Stimulated activated memory B cell treated with anti-CD40 and anti-IgM and Interleukin-4, amounts not matched to agents 10 μg/mL and 1 μg/mL and 100 μg/mL, for 72 hours (primary cell): Measurements from ENCODE around the gene SIVA1.

ENCODE experiments used
- ATAC-seq: fragments of 150-1000 bp; cut with Tn5 transposase; 2 replicates; pipeline ENCODE4 v1.10.0; 2021
- H3K27ac Mint-ChIP-seq: one replicate; pipeline ENCODE4 v1.8.0; 2022; ENCODE audit warnings: mild to moderate bottlenecking, mixed read lengths
- H3K27me3 Mint-ChIP-seq: one replicate; pipeline ENCODE4 v1.8.0; 2022; ENCODE audit warnings: mixed read lengths
- H3K36me3 Mint-ChIP-seq: one replicate; pipeline ENCODE4 v1.8.0; 2022; ENCODE audit warnings: mixed read lengths
- H3K4me1 Mint-ChIP-seq: one replicate; pipeline ENCODE4 v1.8.0; 2022; ENCODE audit warnings: mixed read lengths
- H3K4me3 Mint-ChIP-seq: one replicate; pipeline ENCODE4 v1.8.0; 2022; ENCODE audit warnings: mild to moderate bottlenecking, moderate library complexity, mixed read lengths
- H3K9me3 Mint-ChIP-seq: one replicate; pipeline ENCODE4 v1.8.0; 2022; ENCODE audit warnings: mixed read lengths

Gene SIVA1

DNA sequence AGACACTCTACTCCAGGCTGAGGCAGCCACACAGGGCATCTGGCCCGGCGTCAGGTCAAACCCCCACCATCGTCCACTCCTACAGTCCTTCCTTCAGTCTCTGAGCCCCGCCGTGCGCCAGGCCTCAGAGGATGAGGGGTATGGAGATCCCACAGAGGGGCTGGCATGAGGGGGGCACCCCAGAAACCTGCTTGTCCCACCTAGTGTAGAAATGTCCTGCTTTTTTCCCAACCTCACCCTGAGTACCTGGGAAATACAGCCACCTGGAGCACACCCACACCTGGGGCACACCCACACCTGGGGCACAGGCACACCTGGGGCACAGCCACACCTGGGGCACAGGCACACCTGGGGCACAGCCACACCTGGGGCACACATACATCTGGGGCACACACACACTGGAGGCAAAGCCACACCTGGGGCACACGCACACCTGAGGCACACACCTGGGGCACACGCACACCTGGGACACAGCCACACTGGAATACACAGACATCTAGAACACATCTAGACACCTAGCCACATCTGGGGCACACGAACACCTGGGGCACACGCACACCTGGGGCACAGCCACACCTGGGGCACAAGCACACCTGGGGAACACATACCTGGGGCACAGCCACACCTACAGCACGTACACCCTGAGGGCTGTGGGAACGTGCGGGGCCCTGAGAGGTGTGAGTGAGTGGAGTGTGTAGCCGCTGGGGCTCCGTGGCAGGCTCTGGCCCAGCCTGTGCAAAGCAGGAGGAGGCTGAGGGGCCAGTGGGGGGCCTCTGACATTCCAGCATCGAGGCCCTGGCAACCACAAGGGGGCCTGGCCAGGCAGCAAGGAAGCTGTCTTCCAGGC lies 24.2 kb downstream of the SIVA1 start:
- Mint-ChIP-seq H3K27ac (no peak overlapping the region), H3K27me3 (no peaks in the 10 kb centered on the region), H3K9me3 (no peaks in the 10 kb centered on the region), H3K4me3 (no peak overlapping the region), H3K4me1 (no peaks in the 10 kb centered on the region), H3K36me3 (peaks cover 33% of the 10 kb centered on the region)
- ATAC-seq: no peak

GRCh38 chr14:104777808-104778249 lies 24.9 kb downstream of the SIVA1 start:
- Mint-ChIP-seq H3K4me1 (no peaks in the 10 kb centered on the region), H3K9me3 (no peaks in the 10 kb centered on the region), H3K36me3 (peaks cover 26% of the 10 kb centered on the region), H3K4me3 (no peak overlapping the region), H3K27me3 (no peaks in the 10 kb centered on the region), H3K27ac (no peak overlapping the region)
- no peak for ATAC-seq

DNA sequence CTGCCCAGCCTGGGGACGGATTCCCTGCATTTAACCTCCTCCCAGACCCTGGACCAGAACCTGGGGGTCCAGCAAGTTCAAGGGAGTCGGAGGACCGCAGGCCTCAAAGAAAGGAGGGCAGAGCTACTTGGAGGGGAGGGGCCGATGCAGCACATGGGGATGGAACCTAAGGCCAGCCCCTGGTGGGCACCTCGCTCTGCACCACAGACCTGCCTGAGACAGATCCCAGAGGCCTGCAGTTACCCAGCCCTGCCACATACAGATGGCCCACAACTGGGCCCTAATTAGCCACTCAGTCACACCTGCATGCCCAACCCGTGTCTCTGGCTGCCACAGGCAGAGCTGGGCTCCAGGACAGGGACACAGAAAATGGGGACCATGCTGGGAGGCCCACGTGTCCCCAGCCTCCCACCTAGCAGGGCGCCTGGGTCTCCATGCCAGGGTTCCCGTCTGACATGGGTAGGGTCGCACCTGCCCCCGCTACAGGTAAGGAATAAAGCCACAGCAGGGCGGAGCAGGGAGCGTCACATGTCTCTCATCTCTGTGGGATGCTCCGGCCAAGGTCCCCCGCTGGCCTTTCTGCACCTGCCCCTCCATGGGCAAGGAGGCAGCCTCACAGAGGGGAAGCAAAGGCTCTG lies 25.9 kb downstream of the SIVA1 start:
- H3K4me1 Mint-ChIP-seq: no peaks in the 10 kb centered on the region
- H3K4me3 Mint-ChIP-seq: no peak overlapping the region
- H3K36me3 Mint-ChIP-seq: peaks cover 20% of the 10 kb centered on the region
- no peak for ATAC-seq
- H3K27ac Mint-ChIP-seq: no peak overlapping the region
- H3K9me3 Mint-ChIP-seq: no peaks in the 10 kb centered on the region
- no peaks in the 10 kb centered on the region for H3K27me3 Mint-ChIP-seq

GRCh38 chr14:104779776-104780512 lies 27.0 kb downstream of the SIVA1 start:
- H3K36me3 Mint-ChIP-seq: peaks cover 11% of the 10 kb centered on the region
- H3K27ac Mint-ChIP-seq: no peak overlapping the region
- H3K9me3 Mint-ChIP-seq: no peaks in the 10 kb centered on the region
- no peaks in the 10 kb centered on the region for H3K27me3 Mint-ChIP-seq
- no peak for ATAC-seq
- no peak overlapping the region for H3K4me3 Mint-ChIP-seq
- no peaks in the 10 kb centered on the region for H3K4me1 Mint-ChIP-seq

- Mint-ChIP-seq H3K27ac (no peak overlapping the region), H3K27me3 (no peaks in the 10 kb centered on the region), H3K4me1 (no peaks in the 10 kb centered on the region), H3K4me3 (no peak overlapping the region), H3K36me3 (peaks cover 9% of the 10 kb centered on the region), H3K9me3 (no peaks in the 10 kb centered on the region)
- no peak for ATAC-seq
Measured at GRCh38 chr14:104780513-104781030, 27.6 kb downstream of the SIVA1 start.

DNA sequence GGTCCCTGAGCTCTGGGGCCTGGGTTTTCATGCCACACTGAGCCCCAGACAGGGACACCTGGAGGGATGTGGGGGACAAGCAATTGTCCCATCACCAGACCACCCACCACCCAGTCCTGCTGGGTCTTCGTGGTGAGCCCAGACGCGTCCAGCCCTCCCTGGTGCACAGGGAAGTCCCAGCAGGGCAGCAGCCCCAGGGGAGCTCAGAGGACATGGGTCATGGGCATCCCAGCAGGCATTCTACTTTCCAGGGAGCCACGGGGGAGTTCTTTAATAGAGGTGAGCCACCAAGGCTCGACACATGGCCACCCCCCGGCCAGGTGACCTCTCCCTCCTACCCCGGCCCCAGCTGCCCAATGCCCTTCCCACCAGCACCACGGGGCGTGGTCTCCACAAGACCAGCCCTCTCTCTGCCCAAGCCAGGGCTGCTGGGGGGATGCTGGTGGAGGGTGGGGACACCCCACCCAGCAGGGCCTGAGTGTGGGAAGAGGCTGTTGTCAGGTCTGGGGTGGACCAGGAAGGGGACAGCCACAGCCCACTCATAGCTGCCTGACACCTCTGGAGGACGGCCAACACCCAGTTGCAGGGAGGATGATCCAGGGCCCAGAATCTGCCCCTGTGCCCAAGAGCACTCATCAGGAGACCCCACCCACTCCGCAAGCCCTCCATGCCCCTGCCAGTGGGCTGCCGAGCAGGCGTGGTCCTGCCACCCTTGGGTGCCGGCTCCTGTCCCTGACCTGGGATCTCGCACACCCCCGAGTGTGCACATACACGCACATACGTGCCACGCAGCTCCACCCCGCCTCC lies 28.5 kb downstream of the SIVA1 start:
- H3K27ac Mint-ChIP-seq: no peak overlapping the region
- H3K4me3 Mint-ChIP-seq: no peak overlapping the region
- ATAC-seq: no peak
- no peaks in the 10 kb centered on the region for H3K27me3 Mint-ChIP-seq
- H3K4me1 Mint-ChIP-seq: peaks cover 4% of the 10 kb centered on the region
- H3K36me3 Mint-ChIP-seq: peaks cover 9% of the 10 kb centered on the region
- no peaks in the 10 kb centered on the region for H3K9me3 Mint-ChIP-seq

GRCh38 chr14:104782086-104782807 lies 29.3 kb downstream of the SIVA1 start:
- Mint-ChIP-seq H3K9me3 (no peaks in the 10 kb centered on the region), H3K4me1 (peaks cover 7% of the 10 kb centered on the region), H3K4me3 (no peak overlapping the region), H3K36me3 (peaks cover under 1% of the 10 kb centered on the region), H3K27me3 (no peaks in the 10 kb centered on the region), H3K27ac (no peak overlapping the region)
- no peak for ATAC-seq

GRCh38 chr14:104782808-104783139 lies 29.8 kb downstream of the SIVA1 start:
- Mint-ChIP-seq H3K9me3 (no peaks in the 10 kb centered on the region), H3K27ac (no peak overlapping the region), H3K27me3 (no peaks in the 10 kb centered on the region), H3K36me3 (no peaks in the 10 kb centered on the region), H3K4me1 (peaks cover 8% of the 10 kb centered on the region), H3K4me3 (no peak overlapping the region)
- no peak for ATAC-seq

GRCh38 chr14:104783484-104784217 lies 30.7 kb downstream of the SIVA1 start:
- H3K9me3 Mint-ChIP-seq: no peaks in the 10 kb centered on the region
- H3K4me1 Mint-ChIP-seq: peaks cover 13% of the 10 kb centered on the region
- H3K27ac Mint-ChIP-seq: peak overlapping the region; percentile 5
- no peaks in the 10 kb centered on the region for H3K27me3 Mint-ChIP-seq
- H3K4me3 Mint-ChIP-seq: no peak overlapping the region
- H3K36me3 Mint-ChIP-seq: no peaks in the 10 kb centered on the region
- no peak for ATAC-seq

GRCh38 chr14:104784218-104784568 lies 31.2 kb downstream of the SIVA1 start:
- H3K27ac Mint-ChIP-seq: no peak overlapping the region
- H3K27me3 Mint-ChIP-seq: no peaks in the 10 kb centered on the region
- H3K4me1 Mint-ChIP-seq: peaks cover 13% of the 10 kb centered on the region
- H3K9me3 Mint-ChIP-seq: no peaks in the 10 kb centered on the region
- no peaks in the 10 kb centered on the region for H3K36me3 Mint-ChIP-seq
- no peak overlapping the region for H3K4me3 Mint-ChIP-seq
- ATAC-seq: no peak

GRCh38 chr14:104784846-104785707 lies 32.1 kb downstream of the SIVA1 start:
- ATAC-seq: no peak
- Mint-ChIP-seq H3K36me3 (no peaks in the 10 kb centered on the region), H3K4me3 (no peak overlapping the region), H3K27ac (no peak overlapping the region), H3K27me3 (no peaks in the 10 kb centered on the region), H3K4me1 (peaks cover 13% of the 10 kb centered on the region), H3K9me3 (no peaks in the 10 kb centered on the region)

DNA sequence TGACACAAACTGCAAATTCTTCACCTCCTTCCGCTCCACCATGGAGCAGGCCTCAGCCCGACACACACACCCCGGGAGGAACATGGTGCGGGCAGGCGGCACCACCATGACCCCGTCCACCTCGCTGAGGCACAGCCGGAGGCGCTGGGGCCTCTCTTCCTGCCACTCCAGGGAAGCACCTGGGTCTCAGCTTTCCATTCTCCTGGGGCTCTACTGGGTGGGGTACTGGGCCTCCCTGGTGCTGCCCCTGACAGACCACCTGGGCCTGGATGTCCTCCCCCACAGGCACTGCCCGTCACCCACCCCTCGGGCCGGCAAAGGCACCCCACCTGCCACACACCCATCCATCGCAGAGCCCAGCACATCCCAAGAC lies 32.7 kb downstream of the SIVA1 start:
- no peak overlapping the region for H3K4me3 Mint-ChIP-seq
- H3K27ac Mint-ChIP-seq: no peak overlapping the region
- peaks cover 14% of the 10 kb centered on the region for H3K4me1 Mint-ChIP-seq
- H3K9me3 Mint-ChIP-seq: no peaks in the 10 kb centered on the region
- H3K27me3 Mint-ChIP-seq: no peaks in the 10 kb centered on the region
- ATAC-seq: no peak
- H3K36me3 Mint-ChIP-seq: no peaks in the 10 kb centered on the region

DNA sequence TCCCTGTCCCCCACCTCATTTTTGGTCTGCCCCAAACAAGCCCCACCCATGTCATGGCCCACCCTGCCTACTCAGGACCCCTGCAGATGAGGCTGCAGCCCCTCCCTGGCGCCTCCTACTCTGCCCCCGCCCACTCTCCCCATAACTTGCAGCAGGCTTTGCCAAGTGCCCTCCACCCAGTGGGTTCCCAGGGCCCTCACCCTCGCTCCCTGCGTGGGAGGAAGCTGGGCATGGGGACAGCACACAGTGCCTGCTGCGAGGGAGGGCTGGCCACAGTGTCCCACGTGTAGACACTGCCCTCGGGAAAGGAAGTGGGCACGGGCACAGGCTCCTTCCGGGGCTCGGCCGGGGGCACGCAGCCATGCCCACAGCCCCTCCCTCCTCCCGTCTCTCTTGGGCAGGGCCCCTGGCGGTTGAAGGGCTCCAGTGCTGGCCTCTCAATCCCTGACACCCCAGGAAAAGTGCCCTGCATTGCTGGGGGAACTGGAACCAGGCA lies 33.2 kb downstream of the SIVA1 start:
- Mint-ChIP-seq H3K27ac (no peak overlapping the region), H3K27me3 (no peaks in the 10 kb centered on the region), H3K4me3 (no peak overlapping the region), H3K4me1 (peaks cover 18% of the 10 kb centered on the region), H3K36me3 (peaks cover under 1% of the 10 kb centered on the region), H3K9me3 (no peaks in the 10 kb centered on the region)
- no peak for ATAC-seq
